Hypothalamus (tissue), 51 donors: ENCODE results near the gene GNAZ.

Experiments
- DNase-seq, 51 donors: peaks; one replicate each; lab custom pipeline; 2025; lab: John Stamatoyannopoulos, UW

GNAZ gene

DNA sequence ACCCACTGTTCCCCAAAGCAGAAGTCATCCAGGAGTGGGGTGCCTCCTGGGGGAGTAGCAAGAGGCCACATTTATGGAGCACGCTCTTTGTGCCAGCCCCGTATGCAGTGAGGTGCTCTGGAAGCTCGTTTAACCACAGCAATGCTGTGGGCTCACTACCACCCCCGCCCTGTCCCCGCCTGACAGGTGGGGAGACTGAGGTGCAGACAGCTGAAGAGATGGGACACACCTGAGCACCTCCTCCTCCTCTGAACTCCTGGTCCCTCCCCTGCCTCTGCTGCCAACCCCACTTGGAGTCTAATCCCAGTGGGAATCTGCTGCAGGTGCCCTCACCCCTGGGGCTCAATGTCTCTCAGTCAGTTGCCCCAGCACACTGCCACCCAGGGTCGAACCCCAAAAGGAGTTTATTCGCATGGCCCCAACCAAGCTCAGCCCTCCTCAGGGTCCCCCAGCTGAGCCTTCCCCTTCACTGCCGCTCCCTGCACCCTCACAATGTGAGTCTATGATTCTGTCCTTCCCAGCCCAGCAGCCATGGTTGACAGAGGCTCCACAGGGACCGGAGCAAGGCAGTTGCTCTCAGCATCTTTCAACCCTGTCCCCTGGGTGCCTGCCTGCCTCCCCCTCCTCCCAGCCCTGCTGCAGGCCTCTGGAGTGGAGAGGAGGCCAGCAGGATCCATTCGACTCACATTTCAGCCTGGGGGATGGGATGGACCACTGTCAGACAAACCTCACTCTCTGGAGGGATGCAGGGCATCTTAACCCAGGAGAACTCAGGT is 96.7 kb downstream of the GNAZ start:
- DNase-seq: no peak

DNA sequence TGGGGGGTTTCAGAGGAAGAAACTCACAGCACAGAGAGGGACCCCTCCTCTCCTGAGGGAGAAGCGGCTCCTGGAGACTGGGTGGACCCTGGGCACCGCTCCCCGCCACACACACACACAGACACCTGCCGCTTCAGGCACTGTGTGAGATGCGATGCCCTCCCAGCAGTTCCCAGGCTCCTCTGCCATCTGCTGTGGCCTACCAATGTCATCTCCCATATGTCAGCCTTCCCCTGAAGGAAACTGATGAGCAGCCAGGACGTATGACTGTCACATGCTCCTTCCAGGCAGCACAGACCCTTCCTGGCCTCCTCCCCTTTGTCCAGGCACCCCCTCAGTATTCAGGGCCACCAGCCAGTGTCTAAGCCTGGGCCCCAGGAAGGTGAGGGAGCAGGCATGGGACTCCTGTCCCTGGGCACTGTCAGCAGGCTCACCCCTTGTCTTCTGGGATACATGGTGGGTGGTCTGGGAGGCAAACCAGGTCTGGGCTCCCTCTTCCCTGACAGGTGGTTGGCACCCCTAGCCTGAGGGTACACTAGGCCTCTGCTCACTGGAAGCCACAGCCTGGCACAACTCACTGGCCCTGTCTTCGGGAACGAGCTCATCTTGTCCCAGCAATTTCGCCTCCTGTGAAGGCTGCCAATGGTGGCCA is 98.2 kb downstream of the GNAZ start:
- DNase-seq: no peak

DNA sequence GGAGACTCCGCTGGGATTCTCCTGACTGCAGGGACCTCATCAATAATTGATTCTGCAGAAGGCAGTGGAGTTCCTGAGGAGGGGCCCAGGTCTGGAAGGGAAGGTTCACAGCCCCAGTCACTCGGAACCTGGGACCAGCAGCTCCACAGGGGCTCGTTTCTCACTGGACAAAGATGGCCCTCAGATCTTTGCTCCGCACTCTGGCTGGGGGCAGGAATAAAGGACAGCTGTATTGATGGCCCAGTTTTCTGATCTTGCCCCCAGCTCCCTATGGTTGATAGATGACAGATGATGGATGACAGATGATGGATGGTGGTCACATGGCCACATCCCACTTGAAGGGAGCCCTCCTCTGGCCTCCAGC is 98.7 kb downstream of the GNAZ start:
- DNase-seq: no peak
